ENCODE measurements around the gene ATP6V0C. TPM values are rescaled to one million over a fixed set of nuclear protein-coding genes. Genes with fewer than 3 reads are reported as not detected.

ATP6V0C gene
- total and polyA plus RNA-seq, 2 donors (not counting 1 experiment from before 2014, with no cell fraction given): 118 to 176 TPM

DNA sequence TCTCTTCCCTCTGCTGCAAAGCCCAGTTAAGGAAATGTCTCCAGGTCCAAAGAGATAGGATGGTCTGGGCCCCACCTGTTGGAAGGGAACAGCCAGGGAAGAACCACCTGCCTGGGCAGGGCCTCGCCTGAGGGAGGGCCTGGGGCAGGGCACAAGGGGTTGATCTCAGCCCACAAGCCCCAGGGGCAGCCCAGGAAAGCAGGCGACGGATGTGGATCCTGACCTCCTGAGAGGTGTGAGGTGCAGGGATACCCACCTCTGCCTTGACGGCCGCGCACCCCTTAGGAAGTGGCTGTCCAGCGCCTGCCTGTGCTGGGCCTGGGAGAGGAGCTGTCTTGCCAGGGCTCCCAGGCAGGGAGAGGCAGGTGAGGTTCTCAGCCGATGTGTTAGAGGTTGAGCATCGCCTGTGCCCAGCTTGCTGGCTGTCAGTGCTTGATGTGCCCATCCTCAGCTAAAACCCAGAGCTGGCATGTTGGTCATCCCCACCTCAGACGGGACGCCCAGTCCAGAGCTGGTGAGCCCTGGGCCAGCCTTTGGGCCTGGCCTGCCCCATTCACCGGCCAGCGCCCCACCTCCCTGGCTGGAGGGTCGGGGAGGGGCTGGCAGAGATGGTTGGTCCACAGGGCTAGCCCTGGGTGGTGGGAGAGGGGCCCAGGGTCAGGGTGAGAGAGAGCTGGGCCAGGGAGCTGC lies 17.0 kb downstream of the ATP6V0C start:
- 97% methylated on average over 14 of the region's 14 CpGs for WGBS (ENCODE audit: insufficient coverage)
- intact Hi-C loops (cut with micrococcal nuclease): no loop called here
- H4K20me1 ChIP-seq (ENCODE audit: control insufficient read depth, insufficient read depth, low read length, poor library complexity, severe bottlenecking): peaks cover 16% of the 10 kb centered on the region
- peaks cover 0 to 40% of the 10 kb centered on the region in 2 experiments for H3K36me3 ChIP-seq (replicated peaks in 1 of 2; ENCODE audit: control extremely low read depth in 1 of 2, control insufficient read depth in 1 of 2, extremely low read depth in 1 of 2, insufficient read depth in 2 of 2, low read length in 1 of 2)
- H3K79me2 ChIP-seq (ENCODE audit: control insufficient read depth, insufficient read depth, low read length): peaks cover 40% of the 10 kb centered on the region
- TF ChIP-seq CTCF (IDR thresholded peaks at IDR 0.05) (no peak), EZH2 (IDR thresholded peaks at IDR 0.05; ENCODE audit: borderline replicate concordance, insufficient read depth, low read depth, low read length, poor library complexity, severe bottlenecking) (no peak)
- H2AFZ ChIP-seq (ENCODE audit: insufficient read depth, low read depth, low read length, poor library complexity, severe bottlenecking): no peak overlapping the region
- Mint-ChIP-seq H3K4me1 (peaks cover 19% of the 10 kb centered on the region), H3K4me3 (peak overlapping the region; percentile 94), H3K9me3 (ENCODE audit: insufficient read depth) (no peaks in the 10 kb centered on the region), H3K27ac (peak overlapping the region; percentile 97), H3K27me3 (no peaks in the 10 kb centered on the region)
- ChIA-PET CTCF (interaction anchor here (1.0 to 2.0 kb wide), 2 partner anchors 10 to 30 kb away, joined by 3 to 11 read pairs; partner anchors contain the start of gene AMDHD2), POLR2A (interaction anchor here (2.6 to 3.4 kb wide), 2 partner anchors 10 to 16 kb away, joined by 25 to 66 read pairs; partner anchors contain the start of genes AMDHD2 and ATP6V0C)
- no peaks in the 10 kb centered on the region for H3K9me3 ChIP-seq (ENCODE audit: control extremely low read depth in 1 of 3, control insufficient read depth in 2 of 3, insufficient read depth in 1 of 3, low read length in 2 of 3)
- no peaks in the 10 kb centered on the region for H3K27me3 ChIP-seq (replicated peaks in 1 of 4; ENCODE audit: control extremely low read depth in 1 of 4, control insufficient read depth in 3 of 4, insufficient read depth in 4 of 4, low read length in 3 of 4)
- H3K4me3 ChIP-seq (ENCODE audit: control extremely low read depth in 1 of 5, extremely low read depth in 1 of 5, insufficient read depth in 1 of 5, low read depth in 2 of 5, low read length in 4 of 5): peak overlapping the region in 3 of 5 experiments; percentile 77 to 84 (median 80)
- peak overlapping the region; percentile 98 for H3K4me2 ChIP-seq (replicated peaks; ENCODE audit: low read depth, low read length, poor library complexity, severe bottlenecking)
- peaks cover 8 to 24% of the 10 kb centered on the region in 2 donors for H3K4me1 ChIP-seq (ENCODE audit: control insufficient read depth in 2 of 2, insufficient read depth in 2 of 2, low read length in 2 of 2)
- no peak for DNase-seq
- peak overlapping the region; percentile 81 for H3K9ac ChIP-seq (ENCODE audit: low read length)
- no peak for ATAC-seq (ENCODE audit: low read depth)
- H3K27ac ChIP-seq (ENCODE audit: low read length in 2 of 2): peak overlapping the region; percentile 91 to 96

GRCh38 chr16:2531371-2531695 lies 17.6 kb downstream of the ATP6V0C start, which contains the start of gene CEMP1:
CEMP1 (minus strand) TSS chr16:2531408; CDS start chr16:2531073, 335 bp downstream.
- DNase-seq: no peak

More at GRCh38 chr16:2531371-2531695, 17.6 kb downstream of the ATP6V0C start, which contains the start of gene CEMP1:
- H3K9ac ChIP-seq (ENCODE audit: low read length): peak within 1 kb of the TSS; percentile 81
- peak within 1 kb of the TSS in 4 of 5 experiments; percentile 80 to 93 (median 88) for H3K4me3 ChIP-seq (ENCODE audit: control extremely low read depth in 1 of 5, extremely low read depth in 1 of 5, insufficient read depth in 1 of 5, low read depth in 2 of 5, low read length in 4 of 5)
- H3K9me3 ChIP-seq (ENCODE audit: control extremely low read depth in 1 of 3, control insufficient read depth in 2 of 3, insufficient read depth in 1 of 3, low read length in 2 of 3): no peaks in the 10 kb centered on the region
- no peaks in the 10 kb centered on the region for H3K27me3 ChIP-seq (replicated peaks in 1 of 4; ENCODE audit: control extremely low read depth in 1 of 4, control insufficient read depth in 3 of 4, insufficient read depth in 4 of 4, low read length in 3 of 4)
- H3K36me3 ChIP-seq (replicated peaks in 1 of 2; ENCODE audit: control extremely low read depth in 1 of 2, control insufficient read depth in 1 of 2, extremely low read depth in 1 of 2, insufficient read depth in 2 of 2, low read length in 1 of 2): peaks cover 0 to 35% of the 10 kb centered on the region in 2 experiments
- H3K4me2 ChIP-seq (replicated peaks; ENCODE audit: low read depth, low read length, poor library complexity, severe bottlenecking): peak within 1 kb of the TSS; percentile 98
- ATAC-seq (ENCODE audit: low read depth): no peak
- Mint-ChIP-seq H3K27ac (peak within 1 kb of the TSS; percentile 97), H3K27me3 (no peaks in the 10 kb centered on the region), H3K4me3 (peak within 1 kb of the TSS; percentile 94), H3K4me1 (peaks cover 19% of the 10 kb centered on the region), H3K9me3 (ENCODE audit: insufficient read depth) (no peaks in the 10 kb centered on the region)
- ChIA-PET POLR2A (interaction anchor here (0.6 to 3.4 kb wide), 4 partner anchors 10 to 150 kb away, joined by 3 to 66 read pairs (median 15); partner anchors contain the start of genes AMDHD2 and ATP6V0C), CTCF (interaction anchor here (1.0 to 2.0 kb wide), 3 partner anchors 11 to 30 kb away, joined by 3 to 11 read pairs (median 8); partner anchors contain the start of gene AMDHD2)
- peak within 1 kb of the TSS; percentile 32 for H2AFZ ChIP-seq (ENCODE audit: insufficient read depth, low read depth, low read length, poor library complexity, severe bottlenecking)
- intact Hi-C loops (cut with micrococcal nuclease): no loop called here
- H3K4me1 ChIP-seq (ENCODE audit: control insufficient read depth in 2 of 2, insufficient read depth in 2 of 2, low read length in 2 of 2): peaks cover 8 to 24% of the 10 kb centered on the region in 2 donors
- H3K27ac ChIP-seq (ENCODE audit: low read length in 2 of 2): peak within 1 kb of the TSS; percentile 96 to 100
- TF ChIP-seq EZH2 (IDR thresholded peaks at IDR 0.05; ENCODE audit: borderline replicate concordance, insufficient read depth, low read depth, low read length, poor library complexity, severe bottlenecking): no peak
- no peak for TF ChIP-seq CTCF (IDR thresholded peaks at IDR 0.05)
- WGBS (ENCODE audit: insufficient coverage): 4% methylated on average over 8 of the region's 11 CpGs
- H4K20me1 ChIP-seq (ENCODE audit: control insufficient read depth, insufficient read depth, low read length, poor library complexity, severe bottlenecking): peaks cover 16% of the 10 kb centered on the region
- peaks cover 37% of the 10 kb centered on the region for H3K79me2 ChIP-seq (ENCODE audit: control insufficient read depth, insufficient read depth, low read length)
